DND-41 (cell line): ENCODE results near the gene BMPR1A.
A peak's percentile ranks its signal among the peaks of the same experiment; 100 is the strongest.

Source experiments
- ATAC-seq: fragments of 200-7000 bp; cut with Tn5 transposase; 3 replicates; pipeline ENCODE4 v1.9.1; 2021; ENCODE audit warnings: low read depth; ENCODE audit not compliant: insufficient read depth
- DNase-seq: peaks from one replicate; pipeline ENCODE4 v3.0.0-alpha.2; 2020
- H2AFZ ChIP-seq: 2 replicates; pipeline ENCODE4 v1.6.0; 2012; ENCODE audit warnings: low read depth, low read length
- H3K27ac ChIP-seq: 2 replicates; pipeline ENCODE4 v1.5.1; 2012; ENCODE audit warnings: low read length, inconsistent platforms
- H3K27me3 ChIP-seq: fragments of 200-600 bp; sonication (generic); 2 replicates; pipeline ENCODE4 v1.6.0; 2012; ENCODE audit warnings: low read length, mild to moderate bottlenecking, inconsistent platforms; ENCODE audit not compliant: insufficient read depth, poor library complexity
- H3K36me3 ChIP-seq: 2 replicates; pipeline ENCODE4 v1.5.1; 2012; ENCODE audit warnings: low read length, inconsistent platforms; ENCODE audit not compliant: insufficient read depth
- H3K4me1 ChIP-seq: 2 replicates; pipeline ENCODE4 v1.5.1; 2012; ENCODE audit warnings: mild to moderate bottlenecking, low read length; ENCODE audit not compliant: insufficient read depth
- H3K4me2 ChIP-seq: 2 replicates; pipeline ENCODE4 v1.6.0; 2012; ENCODE audit warnings: mild to moderate bottlenecking, moderate library complexity, low read length, inconsistent platforms; ENCODE audit not compliant: insufficient read depth
- H3K4me3 ChIP-seq, 2 experiments: fragments of 200-600 bp in 1 of 2; shearing (Covaris generic) in 1 of 2; 2 replicates each; pipeline ENCODE4 v1.5.1; 2012 to 2016; ENCODE audit warnings: inconsistent platforms in 2 of 2, low read length in 2 of 2, mild to moderate bottlenecking in 2 of 2, low read depth in 1 of 2, moderate library complexity in 1 of 2
- H3K79me2 ChIP-seq: 2 replicates; pipeline ENCODE4 v1.6.0; 2012; ENCODE audit warnings: low read length, inconsistent platforms; ENCODE audit not compliant: insufficient read depth
- H3K9ac ChIP-seq: 2 replicates; pipeline ENCODE4 v1.6.0; 2012; ENCODE audit warnings: low read depth, mild to moderate bottlenecking, inconsistent platforms, low read length, moderate library complexity
- H3K9me3 ChIP-seq: 2 replicates; pipeline ENCODE4 v1.5.1; 2012; ENCODE audit warnings: low read length, moderate library complexity, mild to moderate bottlenecking, inconsistent platforms; ENCODE audit not compliant: insufficient read depth, severe bottlenecking
- H4K20me1 ChIP-seq: 2 replicates; pipeline ENCODE4 v1.6.0; 2012; ENCODE audit warnings: low read length; ENCODE audit not compliant: insufficient read depth
- CTCF ChIP-seq: IDR thresholded peaks from 2 replicates; pipeline ENCODE4 v1.5.1; 2012; ENCODE audit warnings: borderline replicate concordance, low read length, moderate library complexity, mild to moderate bottlenecking; ENCODE audit not compliant: poor library complexity, severe bottlenecking; ENCODE audit errors: extremely low read depth
- EZH2 ChIP-seq: IDR thresholded peaks from 3 replicates; pipeline ENCODE4 v1.6.1; 2012; ENCODE audit warnings: borderline replicate concordance, low read depth, mild to moderate bottlenecking, moderate library complexity, low read length, inconsistent platforms; ENCODE audit not compliant: severe bottlenecking

The BMPR1A gene

GRCh38 chr10:86757113-86757972 lies 924 bp downstream of the BMPR1A start:
- Histone ChIP-seq H3K27me3 (no peaks in the 10 kb centered on the region), H3K4me3 (peak overlapping the region; percentile 38 to 71; a peak in 3 of 4 replicates), H3K9ac (peak overlapping the region; percentile 74), H2AFZ (peak overlapping the region; percentile 73), H3K79me2 (peaks cover 49% of the 10 kb centered on the region), H3K27ac (peak overlapping the region; percentile 46; the same call in 1 of the 2 replicates), H4K20me1 (0 out of 2 replicates have a peak, but pooled peaks cover 7% of the 10 kb centered on the region), H3K4me1 (peaks cover 28% of the 10 kb centered on the region), H3K9me3 (no peaks in the 10 kb centered on the region), H3K36me3 (no peaks in the 10 kb centered on the region), H3K4me2 (peak overlapping the region; percentile 55)
- DNase-seq (peak; percentile 26), ATAC-seq (peak; percentile 20; the same call in 2 of the 3 replicates)
- peak; percentile 1 for TF ChIP-seq CTCF
- no peak for TF ChIP-seq EZH2

DNA sequence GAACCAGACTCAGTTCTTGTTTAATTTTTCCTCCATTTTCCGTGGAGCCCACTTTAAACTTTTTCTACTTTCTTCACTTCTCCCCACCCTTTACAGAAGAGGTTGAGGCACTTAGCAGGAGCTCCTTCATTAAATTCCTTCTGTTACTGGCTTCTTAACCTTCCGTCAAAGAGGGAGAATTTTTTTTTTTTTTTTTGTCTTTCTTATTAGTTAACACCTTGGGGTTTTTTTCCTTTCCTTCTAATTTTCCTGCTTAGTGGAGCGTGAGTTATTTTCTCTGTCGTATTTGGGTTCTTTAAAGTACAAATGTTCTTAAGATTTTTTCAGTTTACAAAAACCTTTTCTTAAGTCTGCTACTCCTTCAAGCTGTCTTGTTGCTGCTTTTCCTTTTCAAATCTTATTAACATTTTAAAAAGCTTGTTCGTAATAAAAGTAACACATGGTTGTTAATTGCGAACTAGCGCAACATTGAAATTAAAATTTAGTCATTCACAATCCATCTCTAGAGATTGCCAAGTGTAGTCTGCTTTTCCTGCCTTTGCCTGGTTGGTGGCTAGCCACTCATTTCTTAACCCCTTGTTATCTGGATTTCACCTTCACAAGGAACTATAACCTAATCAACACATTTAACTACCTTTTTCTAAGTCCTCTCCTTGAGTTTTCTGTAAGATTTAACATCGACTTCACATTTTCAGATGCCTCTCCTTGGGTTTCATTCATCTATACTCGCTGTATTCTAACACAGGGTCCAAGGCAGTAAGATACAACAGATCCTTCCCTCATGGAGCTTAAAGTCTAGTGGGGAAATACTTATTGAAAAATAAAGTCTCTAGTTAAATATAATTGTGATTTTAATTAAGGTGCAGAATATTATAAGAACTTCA lies 2.0 kb downstream of the BMPR1A start:
- Histone ChIP-seq H2AFZ (no peak overlapping the region), H3K79me2 (peaks cover 54% of the 10 kb centered on the region), H3K27ac (no peak overlapping the region), H3K36me3 (no peaks in the 10 kb centered on the region), H4K20me1 (0 out of 2 replicates have a peak, but pooled peaks cover 7% of the 10 kb centered on the region), H3K9me3 (no peaks in the 10 kb centered on the region), H3K9ac (peak overlapping the region; percentile 74; the same call in 1 of the 2 replicates), H3K4me2 (peak overlapping the region; percentile 55), H3K27me3 (no peaks in the 10 kb centered on the region), H3K4me3 (peak overlapping the region; percentile 38 to 71; a peak in 2 of 4 replicates), H3K4me1 (peaks cover 28% of the 10 kb centered on the region)
- ATAC-seq = no peak
- TF ChIP-seq EZH2 (no peak), CTCF (no peak)
- DNase-seq = no peak

- no peak overlapping the region for H3K9ac ChIP-seq
- no peak overlapping the region for H3K4me3 ChIP-seq
- DNase-seq = no peak
- peak overlapping the region; percentile 15; the same call in 1 of the 2 replicates for H3K4me2 ChIP-seq
- no peak overlapping the region for H2AFZ ChIP-seq
- H3K4me1 ChIP-seq = peaks cover 28% of the 10 kb centered on the region
- TF ChIP-seq CTCF = no peak
- TF ChIP-seq EZH2 = no peak
- H3K27me3 ChIP-seq = no peaks in the 10 kb centered on the region
- peaks cover 56% of the 10 kb centered on the region for H3K79me2 ChIP-seq
- H4K20me1 ChIP-seq = 0 out of 2 replicates have a peak, but pooled peaks cover 7% of the 10 kb centered on the region
- no peaks in the 10 kb centered on the region for H3K9me3 ChIP-seq
- no peaks in the 10 kb centered on the region for H3K36me3 ChIP-seq
- no peak overlapping the region for H3K27ac ChIP-seq
- ATAC-seq = no peak
Measured at GRCh38 chr10:86759073-86759672, 2.8 kb downstream of the BMPR1A start.
